ENCODE data around the gene BRF1. TPM values are rescaled to one million over a fixed set of nuclear protein-coding genes. Genes with fewer than 3 reads are reported as not detected.
A peak's percentile ranks its signal among the peaks of the same experiment; 100 is the strongest.

Gene BRF1
- total RNA-seq, 1 donor from 2014 or later, result 16.9 TPM

DNA sequence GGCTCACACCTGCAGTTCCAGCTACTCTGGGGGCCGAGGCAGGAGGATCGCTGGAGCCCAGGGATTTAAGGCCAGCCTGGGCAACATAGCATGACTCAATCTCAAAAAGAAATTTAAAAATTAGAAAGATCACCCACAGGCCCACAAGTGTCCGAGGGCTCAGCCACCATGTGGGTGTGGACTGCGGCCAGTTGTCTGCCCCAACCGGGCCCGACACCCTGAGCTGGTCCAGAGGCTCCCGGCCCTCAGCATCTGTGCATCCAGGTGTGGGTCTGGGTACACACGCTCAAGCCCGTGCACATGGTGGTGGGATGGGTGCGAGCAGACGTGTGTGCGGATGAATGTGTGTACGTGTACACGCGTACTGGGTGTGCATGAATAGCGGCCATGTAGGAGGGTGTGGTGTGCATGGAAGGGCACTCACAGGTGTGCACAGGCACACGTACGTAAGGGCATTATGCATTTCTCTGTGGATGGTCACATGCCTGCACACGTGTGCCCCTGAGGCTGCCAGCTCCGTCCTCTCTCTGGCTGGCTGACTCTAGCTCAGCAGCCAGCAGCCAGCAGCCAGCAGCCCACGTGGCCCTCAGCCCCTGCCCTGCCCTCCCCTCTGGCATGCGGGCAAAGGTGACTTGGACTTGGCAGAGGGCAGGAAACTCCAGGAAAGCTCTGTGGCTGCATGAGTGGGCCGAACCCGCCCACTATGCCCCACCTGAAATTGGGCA is 96.4 kb downstream of the BRF1 start:
- DNase-seq (ENCODE audit: low spot score), result no peak
- H2AFZ ChIP-seq (replicated peaks), result no peak overlapping the region
- no peaks in the 10 kb centered on the region for H3K79me2 ChIP-seq (ENCODE audit: low read depth)
- no peak overlapping the region for H3K27ac ChIP-seq
- H3K27me3 ChIP-seq, result no peaks in the 10 kb centered on the region
- peaks cover 7% of the 10 kb centered on the region for H4K20me1 ChIP-seq (ENCODE audit: low read depth)
- H3K36me3 ChIP-seq, result no peaks in the 10 kb centered on the region
- Mint-ChIP-seq H3K4me3 (no peak overlapping the region), H3K36me3 (no peaks in the 10 kb centered on the region), H3K9me3 (no peaks in the 10 kb centered on the region), H3K27ac (no peak overlapping the region), H3K27me3 (ENCODE audit: insufficient read depth, low read depth) (peaks cover 5% of the 10 kb centered on the region), H3K4me1 (peaks cover 14% of the 10 kb centered on the region)
- no peaks in the 10 kb centered on the region for H3F3A ChIP-seq (ENCODE audit: low read depth)
- no peaks in the 10 kb centered on the region for H3K9me3 ChIP-seq (ENCODE audit: low read depth)
- H3K9ac ChIP-seq, result no peak overlapping the region
- peaks cover 13% of the 10 kb centered on the region for H3K4me1 ChIP-seq
- TF ChIP-seq EZH2phosphoT487 (IDR thresholded peaks at IDR 0.05), result no peak
- no peak for TF ChIP-seq CTCF (IDR thresholded peaks at IDR 0.05)
- TF ChIP-seq EZH2 (IDR thresholded peaks at IDR 0.05), result no peak
- no peak overlapping the region for H3K4me2 ChIP-seq
- no peak overlapping the region for H3K4me3 ChIP-seq

DNA sequence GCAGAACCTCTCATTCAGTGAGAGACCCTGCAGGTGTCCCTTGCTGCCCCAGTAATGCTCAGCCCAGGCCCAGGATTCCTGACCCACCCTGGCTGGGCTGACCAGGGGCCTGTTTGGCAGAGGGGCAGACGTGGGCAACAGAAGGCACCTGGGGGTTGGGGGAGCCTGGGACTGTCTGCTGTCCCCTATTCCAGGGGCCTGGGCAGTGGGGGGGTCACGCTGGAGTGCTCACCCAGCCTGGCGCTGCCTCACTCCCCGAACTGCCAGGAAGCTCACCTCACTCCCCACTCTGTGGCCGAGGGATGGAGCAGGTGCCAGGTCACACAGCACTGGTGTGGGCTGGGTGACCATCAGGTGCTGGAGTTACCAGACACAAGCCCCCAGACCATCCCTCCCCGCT is 97.1 kb downstream of the BRF1 start:
- Histone ChIP-seq H3K27me3 (no peaks in the 10 kb centered on the region), H3K4me3 (no peak overlapping the region), H3F3A (ENCODE audit: low read depth) (no peaks in the 10 kb centered on the region), H3K4me2 (no peak overlapping the region), H3K4me1 (peaks cover 13% of the 10 kb centered on the region), H3K9me3 (ENCODE audit: low read depth) (no peaks in the 10 kb centered on the region), H3K27ac (no peak overlapping the region), H4K20me1 (ENCODE audit: low read depth) (peaks cover 7% of the 10 kb centered on the region), H3K36me3 (no peaks in the 10 kb centered on the region), H3K9ac (no peak overlapping the region), H2AFZ (replicated peaks) (no peak overlapping the region), H3K79me2 (ENCODE audit: low read depth) (no peaks in the 10 kb centered on the region)
- no peaks in the 10 kb centered on the region for H3K9me3 Mint-ChIP-seq
- DNase-seq (ENCODE audit: low spot score), result no peak
- no peaks in the 10 kb centered on the region for H3K36me3 Mint-ChIP-seq
- H3K4me3 Mint-ChIP-seq, result no peak overlapping the region
- no peak for TF ChIP-seq EZH2phosphoT487 (IDR thresholded peaks at IDR 0.05)
- no peak for TF ChIP-seq EZH2 (IDR thresholded peaks at IDR 0.05)
- no peak for TF ChIP-seq CTCF (IDR thresholded peaks at IDR 0.05)
- peaks cover 10% of the 10 kb centered on the region for H3K27me3 Mint-ChIP-seq (ENCODE audit: insufficient read depth, low read depth)
- H3K27ac Mint-ChIP-seq, result no peak overlapping the region
- peaks cover 14% of the 10 kb centered on the region for H3K4me1 Mint-ChIP-seq

- TF ChIP-seq CTCF (IDR thresholded peaks at IDR 0.05) (peak; percentile 96), EZH2 (IDR thresholded peaks at IDR 0.05) (no peak)
- Histone ChIP-seq H3K27me3 (peaks cover 4% of the 10 kb centered on the region), H3K9ac (no peak overlapping the region), H3K9me3 (ENCODE audit: low read depth) (no peaks in the 10 kb centered on the region), H3K4me3 (no peak overlapping the region), H2AFZ (replicated peaks) (peak overlapping the region; percentile 24), H4K20me1 (ENCODE audit: low read depth) (peaks cover 7% of the 10 kb centered on the region), H3K79me2 (ENCODE audit: low read depth) (no peaks in the 10 kb centered on the region), H3F3A (ENCODE audit: low read depth) (no peaks in the 10 kb centered on the region), H3K27ac (no peak overlapping the region), H3K4me2 (peak overlapping the region; percentile 71), H3K4me1 (peaks cover 13% of the 10 kb centered on the region), H3K36me3 (no peaks in the 10 kb centered on the region)
- Mint-ChIP-seq H3K4me3 (peak overlapping the region; percentile 46), H3K4me1 (peaks cover 12% of the 10 kb centered on the region), H3K36me3 (no peaks in the 10 kb centered on the region), H3K27ac (peak overlapping the region; percentile 76), H3K9me3 (no peaks in the 10 kb centered on the region), H3K27me3 (ENCODE audit: insufficient read depth, low read depth) (peaks cover 12% of the 10 kb centered on the region)
- peak; percentile 83 for DNase-seq (ENCODE audit: low spot score)
Observed at GRCh38 chr14:105203057-105203531, 97.7 kb downstream of the BRF1 start.
